HG02763 (cell line): ENCODE measurements around the gene UBXN10.

Experiments
- ATAC-seq: cut with Tn5 transposase; IDR thresholded peaks from one replicate; pipeline ENCODE4 v1.9.1; 2021; ENCODE audit warnings: mild to moderate bottlenecking, moderate library complexity; ENCODE audit not compliant: unreplicated experiment

Gene UBXN10

GRCh38 chr1:20233394-20233793 is 47.5 kb downstream of the UBXN10 start:
- no peak for ATAC-seq

- ATAC-seq = no peak
These were observed 48.0 kb downstream of the UBXN10 start for GRCh38 chr1:20233866-20234265.

DNA sequence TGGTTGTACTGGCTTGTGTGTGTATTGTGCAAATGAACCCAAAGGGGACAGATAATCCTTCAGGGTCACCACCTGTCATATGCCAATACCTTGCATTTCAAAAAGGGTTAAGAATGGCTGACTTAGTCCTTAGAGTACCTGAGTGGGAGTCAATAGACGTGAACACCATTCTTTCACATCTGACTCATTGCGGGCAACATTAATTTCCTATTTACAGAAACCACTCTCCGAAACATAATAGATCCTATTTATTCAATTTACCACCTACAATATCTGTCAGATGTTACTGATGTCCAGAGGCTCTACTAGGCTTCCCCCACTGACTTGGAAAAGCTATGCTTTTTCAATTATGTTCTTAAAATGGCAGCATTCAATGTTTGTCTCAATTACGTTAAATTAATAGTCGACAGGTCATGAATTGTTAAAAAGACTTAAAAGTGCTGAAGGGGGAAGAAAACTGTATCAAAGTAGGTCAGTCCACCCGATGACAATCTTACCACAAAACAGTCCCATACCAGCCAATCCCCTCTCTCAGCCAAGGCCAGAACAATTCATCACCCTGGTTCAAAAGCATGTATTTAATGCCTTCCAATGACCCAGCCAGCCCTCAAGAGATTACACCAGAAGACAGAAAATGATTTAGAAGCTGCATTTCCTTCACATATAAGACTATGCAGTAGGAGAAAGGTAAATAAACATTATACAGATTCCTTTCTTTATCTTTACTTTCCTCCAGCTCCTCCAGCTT is 49.1 kb downstream of the UBXN10 start:
- ATAC-seq = no peak

DNA sequence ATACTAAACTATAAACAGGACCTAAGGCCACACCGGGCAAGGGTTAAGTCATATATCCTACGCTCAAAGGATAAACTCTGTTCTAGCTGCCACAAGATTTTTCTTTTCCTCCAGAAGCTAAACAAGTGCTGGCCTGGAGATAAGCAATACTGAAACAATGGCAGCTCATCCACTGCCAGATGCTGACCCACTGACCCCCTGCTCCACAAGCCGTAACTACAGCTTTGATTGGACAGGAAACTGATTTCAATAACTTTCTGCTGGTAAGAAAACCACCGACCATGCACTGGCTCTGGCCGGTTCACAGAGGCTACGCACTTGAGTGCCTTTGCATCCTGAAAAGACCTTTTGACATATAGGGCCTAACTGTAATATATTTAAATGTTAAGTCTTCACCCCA is 51.8 kb downstream of the UBXN10 start:
- no peak for ATAC-seq

DNA sequence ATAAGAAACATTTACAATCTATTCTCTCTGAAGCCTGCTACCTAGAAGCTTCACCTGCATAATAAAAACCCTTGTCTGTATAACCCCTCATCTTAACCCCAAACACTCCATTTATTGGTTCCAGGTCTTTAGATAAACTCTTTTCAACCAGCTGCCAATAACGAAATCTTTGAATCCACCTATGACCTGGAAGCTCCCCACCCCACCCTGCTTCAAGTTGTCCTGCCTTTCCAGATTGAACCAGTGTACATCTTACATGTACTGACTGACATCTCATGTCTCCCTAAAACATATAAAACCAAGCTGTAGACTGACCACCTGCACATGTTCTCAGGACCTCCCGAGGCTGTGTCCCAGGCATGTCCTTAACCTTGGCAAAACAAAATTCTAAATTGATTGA is 54.1 kb downstream of the UBXN10 start:
- no peak for ATAC-seq

- ATAC-seq = no peak
These were observed 57.1 kb downstream of the UBXN10 start for GRCh38 chr1:20242890-20243479.
